Stimulated activated CD4-positive, alpha-beta T cell treated with anti-CD3 and anti-CD28 coated beads, Interleukin-2, amount 100 ng/mL, for 4 hours (primary cell): ENCODE measurements around the gene ATP8A2.
"Not testable (repeated sequence)": the region's sequence is repeated elsewhere in the genome, so short reads cannot be mapped to it uniquely, and the experiment has no call there.

Experiments used
- DNase-seq: peaks from one replicate; pipeline ENCODE4 v3.0.0-alpha.2; 2020; ENCODE audit warnings: low read depth

Gene ATP8A2

GRCh38 chr13:25922376-25922775 lies 550.6 kb downstream of the ATP8A2 start:
- DNase-seq, result no peak

DNA sequence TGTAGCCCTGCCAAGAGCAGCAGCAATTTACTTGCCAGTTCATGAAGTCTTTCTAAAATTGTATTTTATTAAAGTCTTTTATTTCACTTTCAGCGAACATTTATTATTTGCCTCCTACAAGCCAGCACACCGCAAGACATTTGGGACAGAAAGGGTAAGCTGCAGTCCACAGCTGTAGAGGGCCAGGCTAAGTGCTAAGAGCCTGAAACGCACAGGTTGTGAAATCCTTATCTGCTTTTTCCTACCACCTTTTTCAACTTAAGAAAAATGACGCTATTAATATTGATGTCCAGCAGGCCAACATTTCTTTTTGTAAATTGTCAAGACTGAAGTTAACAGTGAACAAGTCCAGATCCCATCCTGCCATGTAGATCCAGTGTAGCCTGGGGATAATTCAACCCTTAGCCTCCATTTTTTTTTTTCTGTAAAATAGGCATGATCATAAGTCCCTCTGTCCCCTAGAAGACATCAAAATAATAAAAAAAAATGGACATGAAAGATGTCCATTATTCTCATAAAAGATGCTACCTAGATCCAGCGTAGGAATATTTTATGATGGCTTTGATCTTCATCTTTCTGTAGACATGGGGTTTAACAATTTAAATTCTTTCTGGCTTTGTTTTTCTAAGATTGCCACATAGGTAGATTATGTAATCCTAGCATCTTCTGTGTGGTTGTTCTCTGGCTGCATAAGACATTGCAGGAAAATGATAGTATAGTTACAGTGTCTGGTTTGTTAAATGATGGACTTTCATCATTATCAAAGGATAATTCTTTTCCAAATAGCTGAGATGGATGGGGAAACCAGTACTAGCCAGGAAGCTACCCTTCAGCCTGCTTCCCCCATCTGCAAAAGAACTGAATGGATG lies 551.7 kb downstream of the ATP8A2 start:
- DNase-seq, result no peak

DNA sequence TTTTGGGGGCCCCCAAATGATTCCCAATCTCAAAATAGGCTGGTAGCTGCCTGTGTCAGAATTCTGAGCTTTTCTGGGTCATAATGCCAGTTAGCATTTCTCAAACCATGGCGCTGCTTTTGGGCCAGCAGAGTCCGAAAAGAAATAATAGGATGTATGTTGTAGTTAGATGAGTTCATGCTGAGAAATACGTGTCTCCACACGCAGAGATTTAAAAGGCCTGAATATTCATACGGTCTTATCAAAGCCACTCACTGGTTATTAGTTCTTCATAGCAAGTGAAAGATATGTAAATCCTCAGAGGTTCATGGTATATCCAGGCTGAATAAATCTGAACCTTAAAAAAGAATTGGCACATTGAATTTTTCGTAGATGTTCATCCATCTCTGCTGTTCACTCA lies 555.6 kb downstream of the ATP8A2 start:
- no peak for DNase-seq

- DNase-seq, result no peak
Measured at GRCh38 chr13:25927932-25928331, 556.2 kb downstream of the ATP8A2 start.

DNA sequence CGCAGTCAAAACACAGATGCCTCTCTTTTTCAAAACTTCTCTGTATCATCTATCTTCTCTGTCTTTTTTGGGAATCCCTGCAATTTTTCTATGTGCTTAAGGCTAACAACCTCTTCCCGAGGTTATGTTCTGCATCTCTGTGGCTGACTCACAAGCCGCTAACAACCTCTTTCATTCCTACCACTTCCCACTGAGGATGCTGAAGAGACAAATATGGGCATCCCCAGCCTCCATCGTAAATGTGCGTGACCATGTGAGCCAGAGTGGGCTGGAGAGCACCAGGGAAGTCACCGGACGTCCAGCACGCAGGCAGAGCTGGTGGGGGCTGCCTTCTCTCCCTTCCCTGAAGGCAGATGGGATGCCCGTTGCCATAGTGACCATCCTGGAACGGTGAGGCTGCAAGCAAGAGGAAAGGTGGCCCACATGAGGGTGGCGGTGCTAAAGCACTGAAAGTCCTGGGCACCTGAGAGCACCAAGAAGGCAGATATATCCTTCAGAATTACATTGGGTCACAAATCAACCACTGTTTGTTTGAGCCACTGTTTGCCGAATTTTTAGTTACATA lies 557.2 kb downstream of the ATP8A2 start:
- DNase-seq, result no peak

- DNase-seq, result no peak
Measured at GRCh38 chr13:25929816-25930215, 558.0 kb downstream of the ATP8A2 start.

DNA sequence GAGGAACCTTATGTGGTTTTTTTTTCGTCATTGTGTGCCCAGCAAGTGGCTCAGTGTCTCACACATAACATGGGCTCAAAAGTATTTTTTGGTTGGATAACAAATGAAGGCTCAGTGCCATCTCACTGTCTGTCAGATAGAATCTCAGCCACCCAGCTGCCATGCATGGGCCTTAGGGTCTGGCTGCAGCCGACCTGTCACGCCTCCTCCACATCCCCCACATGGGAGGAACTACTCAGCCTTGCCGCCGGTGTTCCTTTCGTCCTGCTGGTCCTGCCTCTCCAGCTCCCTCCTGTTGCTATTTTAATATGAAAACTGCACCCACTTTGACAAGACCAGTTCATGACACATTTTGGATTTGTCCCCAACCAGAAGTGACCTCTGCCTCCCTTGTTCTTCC lies 558.9 kb downstream of the ATP8A2 start:
- DNase-seq, result no peak

DNA sequence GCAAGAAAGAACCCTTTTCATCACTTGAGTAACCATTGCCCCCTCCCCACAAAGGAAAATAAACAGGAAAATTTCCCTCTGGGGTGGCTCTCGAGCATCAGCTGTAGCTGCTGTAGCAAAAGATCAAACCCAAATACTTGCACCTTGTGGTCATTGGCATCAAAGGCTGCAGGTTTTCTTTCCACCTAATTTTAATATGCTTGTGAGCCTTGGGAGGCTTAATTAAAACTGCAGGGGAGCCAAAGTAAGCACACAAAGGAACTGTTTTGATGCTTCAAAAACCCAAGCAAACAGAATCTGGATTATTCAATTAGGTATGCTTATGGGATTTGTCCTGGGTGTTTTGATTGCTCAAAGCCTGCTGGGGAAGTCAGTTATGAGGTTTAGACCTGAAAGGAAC lies 560.6 kb downstream of the ATP8A2 start:
- no peak for DNase-seq

DNA sequence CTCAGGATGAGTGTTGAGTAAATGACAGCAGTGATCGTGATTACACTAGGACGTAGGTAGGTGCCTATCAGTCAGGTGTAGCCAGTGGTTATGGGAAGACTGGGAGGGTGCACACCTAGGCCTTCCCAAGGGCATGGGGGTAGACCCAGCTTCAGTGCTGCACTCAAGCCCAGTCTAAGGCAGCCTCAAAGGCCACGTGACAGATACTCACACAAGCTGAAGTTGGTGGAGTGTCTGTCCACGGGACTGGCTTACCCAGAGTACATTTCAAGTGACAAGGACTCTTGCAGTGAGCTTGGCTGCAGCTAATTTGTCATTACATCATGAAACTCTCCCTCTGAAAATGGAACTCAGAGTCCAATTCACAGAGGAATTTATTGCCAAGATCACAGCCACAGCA lies 561.7 kb downstream of the ATP8A2 start:
- no peak for DNase-seq

- no peak for DNase-seq
Measured at GRCh38 chr13:25934127-25934526, 562.4 kb downstream of the ATP8A2 start.

DNA sequence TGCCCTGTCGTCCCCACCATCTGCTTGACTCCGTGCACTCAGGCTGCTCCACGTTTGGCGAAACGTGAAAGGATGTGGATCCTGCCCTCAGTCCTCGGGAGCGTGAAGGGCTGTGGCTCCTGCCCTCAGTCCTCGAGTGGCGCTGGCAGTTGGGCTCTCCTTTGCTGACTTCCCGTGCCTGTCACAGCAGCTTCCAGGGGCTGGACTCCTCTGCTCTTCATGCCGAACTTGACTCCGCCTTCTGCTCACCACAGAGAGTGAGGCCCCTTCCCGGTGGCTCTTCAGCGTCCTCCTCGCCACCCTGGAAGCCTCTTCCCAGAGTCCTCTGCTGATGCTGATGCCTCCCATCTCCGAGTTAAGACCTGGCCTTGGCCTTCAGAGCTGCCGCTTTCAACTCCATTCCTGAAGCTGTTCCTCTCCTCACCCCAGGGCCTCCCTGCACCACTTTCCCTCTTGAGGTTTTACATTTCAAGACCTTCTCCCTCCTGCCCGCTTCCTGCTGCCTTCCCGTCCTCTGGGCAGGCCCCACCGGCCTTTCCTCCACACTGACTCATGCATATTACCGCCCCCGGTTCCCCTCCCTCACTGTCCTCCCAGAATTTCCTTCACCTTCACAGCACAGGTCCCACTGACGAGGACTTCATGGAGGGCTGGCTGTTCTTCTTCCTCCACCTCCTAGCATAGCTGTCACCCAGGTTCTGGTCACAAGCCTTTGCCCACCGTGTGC lies 568.4 kb downstream of the ATP8A2 start:
- DNase-seq, result no peak

GRCh38 chr13:25943081-25943480 lies 571.3 kb downstream of the ATP8A2 start:
- DNase-seq, result no peak

- no peak for DNase-seq
Measured at GRCh38 chr13:25943658-25944057, 571.9 kb downstream of the ATP8A2 start.

DNA sequence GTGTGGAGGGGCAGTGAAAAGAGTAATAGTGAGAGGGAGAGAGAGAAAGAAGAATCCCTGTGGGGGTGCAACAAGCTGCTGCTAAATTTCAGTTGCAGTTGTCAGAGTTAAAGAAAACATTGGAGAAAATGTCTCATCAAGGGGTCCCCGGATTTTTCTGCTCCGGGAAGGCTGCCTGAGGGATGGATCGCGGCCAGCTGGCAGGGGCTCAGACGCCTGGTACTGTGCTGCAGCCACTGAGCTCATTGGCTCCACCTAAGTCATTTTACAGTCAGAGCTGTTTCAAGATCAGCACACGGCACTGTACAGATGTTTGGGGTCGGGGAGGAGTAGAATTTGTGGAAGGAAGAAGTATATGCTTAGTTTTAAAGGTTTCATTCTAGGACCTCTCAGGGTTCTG lies 573.8 kb downstream of the ATP8A2 start:
- no peak for DNase-seq

- DNase-seq, result no peak
Measured at GRCh38 chr13:25946321-25946720, 574.5 kb downstream of the ATP8A2 start.

- DNase-seq, result no peak
Measured at GRCh38 chr13:25948910-25949309, 577.1 kb downstream of the ATP8A2 start.

- DNase-seq, result no peak
Measured at GRCh38 chr13:25951831-25952230, 580.1 kb downstream of the ATP8A2 start.

DNA sequence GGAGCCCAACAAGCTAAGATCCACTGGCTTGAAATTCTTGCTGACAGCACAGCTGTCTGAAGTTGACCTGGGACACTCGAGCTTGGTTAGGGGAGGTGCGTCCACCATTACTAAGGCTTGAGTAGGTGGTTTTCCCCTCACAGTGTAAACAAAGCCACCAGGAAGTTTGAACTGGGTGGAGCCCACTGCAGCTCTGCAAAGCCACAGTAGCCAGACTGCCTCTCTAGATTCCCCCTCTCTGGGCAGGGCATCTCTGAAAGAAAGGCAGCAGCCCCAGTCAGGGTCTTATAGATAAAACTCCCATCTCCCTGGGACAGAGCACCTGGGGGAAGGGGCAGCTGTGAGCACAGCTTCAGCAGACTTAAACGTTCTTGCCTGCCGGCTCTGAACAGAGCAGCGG lies 582.3 kb downstream of the ATP8A2 start:
- not testable (repeated sequence) for DNase-seq

DNA sequence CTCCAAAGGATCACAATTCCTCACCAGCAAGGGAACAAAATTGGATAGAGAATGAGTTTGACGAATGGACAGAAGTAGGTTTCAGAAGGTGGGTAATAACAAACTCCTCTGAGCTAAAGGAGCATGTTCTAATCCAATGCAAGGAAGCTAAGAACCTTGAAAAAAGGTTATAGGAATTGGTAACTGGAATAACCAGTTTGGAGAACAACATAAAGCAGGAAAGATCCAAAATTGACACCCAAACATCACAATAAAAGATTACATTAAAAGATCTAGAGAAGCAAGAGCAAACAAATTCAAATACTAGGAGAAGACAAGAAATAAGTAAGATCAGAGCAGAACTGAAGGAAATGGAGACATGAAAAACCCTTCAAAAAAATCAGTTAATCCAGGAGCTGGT lies 583.2 kb downstream of the ATP8A2 start:
- not testable (repeated sequence) for DNase-seq

DNA sequence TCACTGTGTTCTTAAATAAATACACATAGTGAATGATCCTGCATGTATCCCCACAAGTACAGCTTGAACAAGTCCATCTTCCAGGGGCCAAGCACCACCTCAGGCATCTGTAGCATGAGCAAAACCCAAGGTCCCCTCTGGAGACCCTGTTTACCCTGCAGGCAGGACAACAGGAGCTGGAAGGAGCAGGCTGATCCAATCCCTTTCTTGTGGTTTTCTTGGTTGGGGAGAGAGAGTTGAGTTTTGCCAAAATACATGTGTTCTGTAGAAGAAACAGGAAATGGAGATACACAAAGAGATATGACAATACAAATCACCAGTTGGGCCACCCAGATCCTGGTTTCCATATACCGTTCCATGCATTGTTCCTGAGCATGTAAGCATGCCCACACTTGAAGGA lies 587.2 kb downstream of the ATP8A2 start:
- DNase-seq, result no peak

- DNase-seq, result no peak
Measured at GRCh38 chr13:25961294-25961693, 589.5 kb downstream of the ATP8A2 start.

- DNase-seq, result no peak
Measured at GRCh38 chr13:25963674-25964073, 591.9 kb downstream of the ATP8A2 start.

GRCh38 chr13:25965596-25965995 lies 593.8 kb downstream of the ATP8A2 start:
- DNase-seq, result no peak
